ENCODE data around the gene SPATA1. TPM values are rescaled to one million over a fixed set of nuclear protein-coding genes. Genes with fewer than 3 reads are reported as not detected.

Gene SPATA1
- total and polyA plus RNA-seq, 9 of the 15 experiments (the other 6 are each of a cell fraction or from before 2014, with no cell fraction given), result 0.79 to 2.9 (median 1.5) TPM

Other genes starting within 250 kb of the SPATA1 start
- 0.86 and 1.1 TPM in 2 replicates for gene SAMD13, start 204.7 kb upstream of the SPATA1 start, total RNA-seq (2014; rRNA removed)
- gene SAMD13, start 204.7 kb upstream of the SPATA1 start, total RNA-seq (2014; rRNA removed; fragmentation: Illumina TruSeq; extraction: Trizol), result 1.1 and 1.3 TPM in 2 replicates
- gene SAMD13, start 204.7 kb upstream of the SPATA1 start, total RNA-seq (2015; rRNA removed; fragmentation: Illumina TruSeq; extraction: Trizol), result 1.2 and 1.3 TPM in 2 replicates
- 0.56 and 0.78 TPM in 2 replicates for gene SAMD13, start 204.7 kb upstream of the SPATA1 start, total RNA-seq (2021)
- gene SAMD13, start 204.7 kb upstream of the SPATA1 start, polyA plus RNA-seq (2011; rRNA removed), result 0.39 and 0.96 TPM in 2 replicates
- gene SAMD13, start 204.7 kb upstream of the SPATA1 start, polyA plus RNA-seq (2014; fragmentation: Illumina TruSeq; extraction: Trizol), result 1.1 and 1.2 TPM in 2 replicates
- under 1 TPM; 0.92 to 1.00 TPM for gene SAMD13, start 204.7 kb upstream of the SPATA1 start, polyA plus RNA-seq (2014; fragmentation: Nextera tagmentation; extraction: Ambion mirVana)
- 1.7 and 2.7 TPM in 2 replicates for gene SAMD13, start 204.7 kb upstream of the SPATA1 start, polyA plus RNA-seq (2014; rRNA removed)
- not detected in 2 replicates for gene DNASE2B, start 107.9 kb upstream of the SPATA1 start, total RNA-seq (2014; rRNA removed)
- gene DNASE2B, start 107.9 kb upstream of the SPATA1 start, total RNA-seq (2014; rRNA removed; fragmentation: Illumina TruSeq; extraction: Trizol), result not detected in 2 replicates
- not detected in 2 replicates for gene DNASE2B, start 107.9 kb upstream of the SPATA1 start, total RNA-seq (2015; rRNA removed; fragmentation: Illumina TruSeq; extraction: Trizol)
- gene DNASE2B, start 107.9 kb upstream of the SPATA1 start, total RNA-seq (2021), result not detected in 2 replicates
- not detected in 2 replicates for gene DNASE2B, start 107.9 kb upstream of the SPATA1 start, polyA plus RNA-seq (2011; rRNA removed)
- gene DNASE2B, start 107.9 kb upstream of the SPATA1 start, polyA plus RNA-seq (2014; fragmentation: Illumina TruSeq; extraction: Trizol), result not detected in 2 replicates
- gene DNASE2B, start 107.9 kb upstream of the SPATA1 start, polyA plus RNA-seq (2014; fragmentation: Nextera tagmentation; extraction: Ambion mirVana), result not detected
- gene DNASE2B, start 107.9 kb upstream of the SPATA1 start, polyA plus RNA-seq (2014; rRNA removed), result not detected in 2 replicates
- gene RPF1, start 27.1 kb upstream of the SPATA1 start, total RNA-seq (2014; rRNA removed), result 101 and 113 TPM in 2 replicates
- gene RPF1, start 27.1 kb upstream of the SPATA1 start, total RNA-seq (2014; rRNA removed; fragmentation: Illumina TruSeq; extraction: Trizol), result 90.2 and 101 TPM in 2 replicates
- 91.9 and 99.8 TPM in 2 replicates for gene RPF1, start 27.1 kb upstream of the SPATA1 start, total RNA-seq (2015; rRNA removed; fragmentation: Illumina TruSeq; extraction: Trizol)
- gene RPF1, start 27.1 kb upstream of the SPATA1 start, total RNA-seq (2021), result 52.4 and 54.8 TPM in 2 replicates
- 64.8 and 88.8 TPM in 2 replicates for gene RPF1, start 27.1 kb upstream of the SPATA1 start, polyA plus RNA-seq (2011; rRNA removed)
- gene RPF1, start 27.1 kb upstream of the SPATA1 start, polyA plus RNA-seq (2014; fragmentation: Illumina TruSeq; extraction: Trizol), result 123 and 156 TPM in 2 replicates
- 10 to 100 TPM; 68.0 to 84.7 TPM for gene RPF1, start 27.1 kb upstream of the SPATA1 start, polyA plus RNA-seq (2014; fragmentation: Nextera tagmentation; extraction: Ambion mirVana)
- 126 TPM in 2 replicates for gene RPF1, start 27.1 kb upstream of the SPATA1 start, polyA plus RNA-seq (2014; rRNA removed)
- 61.9 and 71.1 TPM in 2 replicates for gene GNG5, start 195 bp downstream of the SPATA1 start, total RNA-seq (2014; rRNA removed)
- gene GNG5, start 195 bp downstream of the SPATA1 start, total RNA-seq (2014; rRNA removed; fragmentation: Illumina TruSeq; extraction: Trizol), result 114 and 116 TPM in 2 replicates
- 150 and 155 TPM in 2 replicates for gene GNG5, start 195 bp downstream of the SPATA1 start, total RNA-seq (2015; rRNA removed; fragmentation: Illumina TruSeq; extraction: Trizol)
- 169 and 179 TPM in 2 replicates for gene GNG5, start 195 bp downstream of the SPATA1 start, total RNA-seq (2021)
- 87.2 and 113 TPM in 2 replicates for gene GNG5, start 195 bp downstream of the SPATA1 start, polyA plus RNA-seq (2011; rRNA removed)
- 243 and 281 TPM in 2 replicates for gene GNG5, start 195 bp downstream of the SPATA1 start, polyA plus RNA-seq (2014; fragmentation: Illumina TruSeq; extraction: Trizol)
- gene GNG5, start 195 bp downstream of the SPATA1 start, polyA plus RNA-seq (2014; fragmentation: Nextera tagmentation; extraction: Ambion mirVana), result 100 to 1,000 TPM; 242 to 243 TPM
- 138 and 179 TPM in 2 replicates for gene GNG5, start 195 bp downstream of the SPATA1 start, polyA plus RNA-seq (2014; rRNA removed)
- 5.8 and 6.5 TPM in 2 replicates for gene CTBS, start 68.1 kb downstream of the SPATA1 start, total RNA-seq (2014; rRNA removed)
- gene CTBS, start 68.1 kb downstream of the SPATA1 start, total RNA-seq (2014; rRNA removed; fragmentation: Illumina TruSeq; extraction: Trizol), result 9.9 and 10.6 TPM in 2 replicates
- gene CTBS, start 68.1 kb downstream of the SPATA1 start, total RNA-seq (2015; rRNA removed; fragmentation: Illumina TruSeq; extraction: Trizol), result 6.9 and 7.2 TPM in 2 replicates
- 10.3 and 12.2 TPM in 2 replicates for gene CTBS, start 68.1 kb downstream of the SPATA1 start, total RNA-seq (2021)
- 19.8 and 20.0 TPM in 2 replicates for gene CTBS, start 68.1 kb downstream of the SPATA1 start, polyA plus RNA-seq (2011; rRNA removed)
- 10.6 and 11.5 TPM in 2 replicates for gene CTBS, start 68.1 kb downstream of the SPATA1 start, polyA plus RNA-seq (2014; fragmentation: Illumina TruSeq; extraction: Trizol)
- 1 to 10 TPM; 3.0 to 4.7 TPM for gene CTBS, start 68.1 kb downstream of the SPATA1 start, polyA plus RNA-seq (2014; fragmentation: Nextera tagmentation; extraction: Ambion mirVana)
- 8.6 and 10.1 TPM in 2 replicates for gene CTBS, start 68.1 kb downstream of the SPATA1 start, polyA plus RNA-seq (2014; rRNA removed)
- gene SSX2IP, start 184.1 kb downstream of the SPATA1 start, total RNA-seq (2014; rRNA removed), result 42.0 and 53.7 TPM in 2 replicates
- 96.7 and 113 TPM in 2 replicates for gene SSX2IP, start 184.1 kb downstream of the SPATA1 start, total RNA-seq (2014; rRNA removed; fragmentation: Illumina TruSeq; extraction: Trizol)
- 69.7 and 73.9 TPM in 2 replicates for gene SSX2IP, start 184.1 kb downstream of the SPATA1 start, total RNA-seq (2015; rRNA removed; fragmentation: Illumina TruSeq; extraction: Trizol)
- gene SSX2IP, start 184.1 kb downstream of the SPATA1 start, total RNA-seq (2021), result 66.4 and 66.7 TPM in 2 replicates
- 40.6 and 61.7 TPM in 2 replicates for gene SSX2IP, start 184.1 kb downstream of the SPATA1 start, polyA plus RNA-seq (2011; rRNA removed)
- 54.3 and 62.1 TPM in 2 replicates for gene SSX2IP, start 184.1 kb downstream of the SPATA1 start, polyA plus RNA-seq (2014; fragmentation: Illumina TruSeq; extraction: Trizol)
- gene SSX2IP, start 184.1 kb downstream of the SPATA1 start, polyA plus RNA-seq (2014; fragmentation: Nextera tagmentation; extraction: Ambion mirVana), result 10 to 100 TPM; 20.6 to 25.8 TPM
- gene SSX2IP, start 184.1 kb downstream of the SPATA1 start, polyA plus RNA-seq (2014; rRNA removed), result 45.4 and 50.5 TPM in 2 replicates